ENCODE data around the gene ELOVL2. TPM values are rescaled to one million over a fixed set of nuclear protein-coding genes. Genes with fewer than 3 reads are reported as not detected.

ELOVL2 gene
- polyA plus RNA-seq, 1 donor from 2014 or later: not detected

DNA sequence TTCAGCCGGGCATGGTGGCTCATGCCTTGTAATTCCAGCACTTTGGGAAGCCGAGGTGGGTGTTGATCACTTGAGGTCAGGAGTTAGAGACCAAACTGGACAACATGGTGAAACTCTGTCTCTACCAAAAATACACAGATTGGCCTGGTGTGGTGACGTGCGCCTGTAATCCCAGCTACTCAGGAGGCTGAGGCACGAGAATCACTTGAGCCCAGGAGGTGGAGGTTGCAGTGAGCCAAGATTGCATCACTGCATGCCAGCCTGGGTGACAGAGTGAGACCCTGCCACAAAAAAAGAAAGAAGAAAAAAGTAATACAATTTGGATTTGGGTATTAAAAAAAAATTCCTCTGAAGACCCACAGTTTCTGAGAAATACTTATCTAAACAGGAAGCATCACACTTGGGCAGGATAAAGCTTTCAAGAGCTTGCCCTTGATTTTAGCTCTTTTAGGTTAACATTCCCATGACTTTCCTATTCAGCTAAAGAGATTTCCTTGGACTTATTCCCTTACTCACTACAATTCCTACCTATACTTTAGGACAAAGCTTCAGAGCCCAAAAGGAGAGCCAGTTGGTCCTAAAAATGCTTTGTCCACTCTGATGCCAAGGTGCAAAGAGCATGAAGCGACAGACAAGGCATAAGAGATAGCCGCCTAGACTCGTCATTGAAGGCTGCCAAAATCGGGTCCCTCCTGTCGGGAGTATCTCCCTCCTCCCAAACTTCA, 1.9 kb downstream of the ELOVL2 start:
- Mint-ChIP-seq H3K9me3 (no peaks in the 10 kb centered on the region), H3K4me3 (peak overlapping the region in 1 of 4 donors; percentile 55), H3K4me1 (peaks cover 0 to 12% (median 2%) of the 10 kb centered on the region in 3 donors), H3K27ac (no peak overlapping the region), H3K27me3 (peaks cover 33% of the 10 kb centered on the region), H3K36me3 (no peaks in the 10 kb centered on the region)

DNA sequence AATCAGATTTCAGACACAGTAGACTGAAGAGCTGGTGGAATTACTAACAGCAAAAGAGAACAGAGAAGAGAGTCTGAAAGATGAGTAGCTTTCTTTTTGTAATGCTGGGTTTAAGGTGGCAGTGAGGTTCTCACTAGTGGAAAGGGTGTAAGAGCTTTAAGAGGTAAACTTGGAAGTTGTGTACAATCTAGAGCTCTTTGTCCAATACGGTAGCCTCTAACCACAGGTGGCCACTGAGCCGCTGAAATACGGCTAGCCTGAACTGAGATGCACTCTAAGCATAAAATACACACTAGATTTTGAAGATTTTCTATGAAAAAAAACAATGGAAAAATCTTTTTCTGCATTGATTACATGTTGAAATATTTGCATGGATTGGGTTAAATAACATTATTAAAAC, 4.0 kb downstream of the ELOVL2 start:
- no peak overlapping the region for H3K27ac Mint-ChIP-seq
- H3K36me3 Mint-ChIP-seq: no peaks in the 10 kb centered on the region
- H3K4me1 Mint-ChIP-seq: peaks cover 0 to 12% (median 2%) of the 10 kb centered on the region in 3 donors
- H3K4me3 Mint-ChIP-seq: no peak overlapping the region
- peaks cover 35% of the 10 kb centered on the region for H3K27me3 Mint-ChIP-seq
- H3K9me3 Mint-ChIP-seq: no peaks in the 10 kb centered on the region

DNA sequence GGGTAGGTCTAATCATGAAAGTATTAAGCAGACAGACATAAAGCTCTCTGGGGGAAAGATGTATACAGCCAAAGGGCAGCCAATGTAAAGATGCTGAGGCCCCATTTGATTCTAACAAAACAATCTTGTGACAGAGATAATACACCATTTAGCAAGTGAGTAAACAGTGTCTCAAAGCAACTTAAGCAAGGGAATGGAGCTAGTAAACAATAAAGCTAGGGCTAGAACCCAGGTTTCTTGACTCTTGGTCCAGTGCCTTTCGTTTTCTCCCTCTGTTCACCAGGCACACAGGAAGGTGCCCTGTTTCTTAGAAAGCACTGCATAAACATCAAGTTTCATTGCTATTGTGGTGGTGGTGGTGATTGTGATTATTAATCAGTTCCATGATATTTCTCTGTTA, 5.1 kb downstream of the ELOVL2 start:
- Mint-ChIP-seq H3K4me3 (no peak overlapping the region), H3K36me3 (no peaks in the 10 kb centered on the region)

DNA sequence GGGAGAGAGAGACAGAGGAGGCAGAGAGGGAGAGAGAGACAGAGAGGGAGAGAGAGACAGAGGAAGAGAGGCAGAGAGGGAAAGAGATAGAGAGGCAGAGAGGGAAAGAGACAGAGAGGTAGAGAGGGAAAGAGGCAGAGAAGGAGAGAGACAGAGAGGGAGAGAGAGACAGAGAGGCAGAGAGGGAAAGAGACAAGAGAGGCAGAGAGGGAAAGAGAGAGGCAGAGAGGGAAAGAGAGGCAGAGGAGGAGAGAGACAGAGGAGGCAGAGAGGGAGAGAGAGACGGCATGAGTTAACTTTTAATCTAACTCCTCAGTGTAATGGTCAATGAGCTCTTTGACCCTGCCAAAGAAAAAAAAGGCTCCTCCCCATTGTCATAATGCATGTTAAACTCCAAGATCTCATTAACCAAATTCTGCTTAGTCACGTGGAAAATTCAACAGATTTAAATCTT, 7.1 kb downstream of the ELOVL2 start:
- Mint-ChIP-seq H3K27ac (no peak overlapping the region), H3K27me3 (peaks cover 20% of the 10 kb centered on the region), H3K36me3 (no peaks in the 10 kb centered on the region), H3K9me3 (no peaks in the 10 kb centered on the region), H3K4me1 (no peaks in the 10 kb centered on the region), H3K4me3 (no peak overlapping the region)

More for the DNA sequence above, 5.1 kb downstream of the ELOVL2 start:
- no peak overlapping the region for H3K27ac Mint-ChIP-seq
- peaks cover 34% of the 10 kb centered on the region for H3K27me3 Mint-ChIP-seq
- H3K9me3 Mint-ChIP-seq: no peaks in the 10 kb centered on the region
- peaks cover 0 to 8% (median 2%) of the 10 kb centered on the region in 3 donors for H3K4me1 Mint-ChIP-seq

DNA sequence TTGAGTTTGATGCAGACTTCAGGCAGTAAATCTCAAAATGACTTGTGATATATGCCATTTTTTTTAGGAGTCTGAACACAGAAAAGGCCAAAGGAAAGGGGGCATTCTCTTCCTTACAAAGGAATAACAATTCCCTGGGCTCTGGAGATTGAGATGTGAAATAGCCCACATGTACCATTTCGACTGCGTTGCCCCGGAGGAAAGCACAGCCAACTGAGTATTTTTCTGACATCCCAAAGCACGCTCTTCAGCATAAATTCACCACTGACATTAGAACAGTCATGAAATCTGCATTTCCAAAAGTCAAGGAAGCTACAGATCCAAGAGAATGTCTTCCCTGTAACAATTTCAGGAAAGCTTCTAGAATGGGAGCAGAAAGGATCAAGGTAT, 7.8 kb downstream of the ELOVL2 start:
- Mint-ChIP-seq H3K4me1 (no peaks in the 10 kb centered on the region), H3K9me3 (no peaks in the 10 kb centered on the region), H3K36me3 (no peaks in the 10 kb centered on the region), H3K27ac (no peak overlapping the region), H3K27me3 (peaks cover 27% of the 10 kb centered on the region), H3K4me3 (no peak overlapping the region)

DNA sequence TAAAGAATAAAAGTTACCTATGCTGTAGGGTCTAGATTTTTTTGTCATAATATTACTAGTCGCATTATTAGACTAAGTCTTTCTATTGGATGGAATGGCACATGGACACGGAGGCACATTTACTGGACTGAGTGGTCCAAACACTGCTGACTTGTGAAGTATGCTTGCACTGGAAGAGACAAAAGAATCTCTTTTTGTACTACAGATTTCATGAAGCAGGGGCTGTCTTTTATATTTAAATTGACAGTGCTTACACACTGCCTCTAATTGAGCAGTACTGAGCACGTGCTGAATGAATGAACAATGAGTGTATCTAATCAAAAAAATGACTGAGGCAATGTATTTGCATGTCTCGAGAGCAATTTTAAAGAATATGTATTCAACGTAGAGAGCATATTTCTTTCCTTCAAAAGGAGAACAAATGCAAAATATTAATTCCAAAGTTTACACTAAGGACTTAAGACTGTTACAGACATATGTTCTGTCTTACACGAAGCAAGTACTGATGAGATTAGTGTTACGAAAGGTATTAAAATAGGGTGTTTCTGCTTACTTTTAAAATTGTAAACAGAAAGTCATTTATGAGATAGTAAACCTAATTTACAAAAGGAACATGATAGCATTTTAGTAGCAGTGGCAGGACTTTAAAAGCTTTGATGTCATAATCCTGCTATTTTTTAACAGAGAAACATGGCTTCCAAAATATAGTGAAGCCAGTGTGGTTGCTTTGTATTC, 8.3 kb downstream of the ELOVL2 start:
- H3K36me3 Mint-ChIP-seq: no peaks in the 10 kb centered on the region
- H3K4me1 Mint-ChIP-seq: no peaks in the 10 kb centered on the region
- H3K9me3 Mint-ChIP-seq: no peaks in the 10 kb centered on the region
- H3K27ac Mint-ChIP-seq: no peak overlapping the region
- H3K27me3 Mint-ChIP-seq: peaks cover 23% of the 10 kb centered on the region
- no peak overlapping the region for H3K4me3 Mint-ChIP-seq

DNA sequence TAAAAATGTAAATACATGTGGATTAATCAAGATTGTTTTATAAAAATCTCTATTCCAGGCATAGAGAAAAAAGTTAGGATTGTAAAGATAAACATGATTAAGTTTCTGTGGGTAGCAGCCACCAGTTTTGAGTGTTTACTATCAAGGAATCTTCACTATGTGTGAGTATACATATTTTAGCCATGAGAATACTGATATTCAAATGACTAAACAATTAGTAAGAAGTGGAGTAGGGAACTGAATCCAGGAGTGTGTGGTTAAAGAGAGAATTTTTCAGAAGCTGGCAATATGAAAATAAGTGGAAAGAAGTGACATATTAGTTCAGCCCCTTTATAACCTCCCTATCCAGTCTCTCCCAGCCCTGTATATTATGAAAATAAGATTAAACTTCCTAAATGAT, 10.3 kb downstream of the ELOVL2 start:
- Mint-ChIP-seq H3K4me1 (no peaks in the 10 kb centered on the region), H3K36me3 (no peaks in the 10 kb centered on the region), H3K27ac (no peak overlapping the region), H3K9me3 (no peaks in the 10 kb centered on the region), H3K4me3 (no peak overlapping the region), H3K27me3 (peaks cover 23% of the 10 kb centered on the region)

DNA sequence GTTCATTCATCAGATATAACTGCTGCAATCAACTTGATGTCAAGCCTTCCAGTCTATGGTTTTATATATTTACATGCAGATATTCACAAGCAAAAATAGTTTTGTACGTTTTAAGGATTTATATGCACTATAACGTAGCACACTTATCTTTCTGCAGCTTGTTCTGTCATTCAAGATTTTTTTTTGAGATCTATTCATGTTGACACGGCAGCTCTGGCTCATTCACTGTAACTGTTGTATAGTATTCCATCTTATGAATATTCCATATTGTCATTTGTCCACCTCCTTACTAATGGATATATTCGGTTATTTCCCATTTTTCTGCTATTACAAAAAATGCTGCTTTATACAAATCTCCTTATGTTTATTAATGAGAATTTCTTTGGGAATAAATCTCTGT, 13.2 kb downstream of the ELOVL2 start:
- Mint-ChIP-seq H3K27ac (no peak overlapping the region), H3K9me3 (no peaks in the 10 kb centered on the region), H3K4me3 (no peak overlapping the region), H3K4me1 (peaks cover 5 to 7% (median 7%) of the 10 kb centered on the region in 3 donors), H3K36me3 (no peaks in the 10 kb centered on the region), H3K27me3 (peaks cover 23% of the 10 kb centered on the region)

DNA sequence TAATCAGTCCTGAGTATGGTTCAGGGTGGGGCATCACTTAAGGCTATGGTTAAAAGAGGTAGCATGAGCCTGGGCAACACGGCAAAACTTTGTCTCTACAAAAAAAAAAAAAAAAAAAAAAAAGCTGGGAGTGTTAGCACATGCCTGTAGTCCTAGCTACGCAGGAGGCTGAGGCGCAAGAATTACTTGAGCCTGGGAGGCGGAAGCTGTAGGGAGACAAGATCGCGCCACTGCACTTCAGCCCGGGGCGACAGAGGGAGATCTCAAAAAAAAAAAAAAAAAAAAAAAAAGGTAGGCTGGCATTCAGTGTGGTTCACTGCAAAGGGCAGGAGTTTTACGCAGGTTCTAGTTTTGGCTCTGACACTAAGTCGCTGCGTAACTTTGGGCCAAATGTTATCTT, 15.1 kb downstream of the ELOVL2 start:
- Mint-ChIP-seq H3K4me1 (peaks cover 8 to 9% (median 9%) of the 10 kb centered on the region in 3 donors), H3K27me3 (peaks cover 25% of the 10 kb centered on the region), H3K27ac (no peak overlapping the region), H3K36me3 (no peaks in the 10 kb centered on the region), H3K4me3 (no peak overlapping the region), H3K9me3 (no peaks in the 10 kb centered on the region)

DNA sequence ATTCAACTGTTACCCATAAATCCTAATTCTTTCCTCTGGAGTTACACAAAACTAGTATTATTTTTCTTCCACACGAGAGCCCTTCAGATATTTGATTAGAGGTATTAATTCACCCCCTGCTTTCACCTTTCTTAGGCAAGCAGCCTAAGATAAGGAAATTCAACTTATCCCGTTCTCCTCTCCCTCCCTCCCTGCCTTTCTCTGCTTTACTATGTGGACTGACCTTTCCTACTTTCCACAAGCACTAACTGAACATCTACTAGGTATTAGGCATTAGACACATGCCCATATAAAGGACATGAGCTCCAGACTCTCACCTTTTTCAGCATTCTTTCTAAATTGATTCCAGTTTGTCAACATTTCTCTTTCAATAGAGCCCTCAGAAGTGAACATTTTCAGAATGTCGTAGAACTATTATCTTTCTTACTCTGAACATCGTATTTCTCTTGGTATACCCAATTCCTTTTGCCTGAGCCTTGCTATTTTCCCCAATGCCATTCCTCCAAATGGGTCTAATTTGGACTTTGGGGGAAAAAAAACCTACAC, 16.5 kb downstream of the ELOVL2 start:
- H3K27ac Mint-ChIP-seq: peak overlapping the region in 1 of 3 donors; percentile 7
- no peaks in the 10 kb centered on the region for H3K9me3 Mint-ChIP-seq
- H3K36me3 Mint-ChIP-seq: no peaks in the 10 kb centered on the region
- H3K4me3 Mint-ChIP-seq: peak overlapping the region in 1 of 4 donors; percentile 53
- peaks cover 8 to 9% (median 9%) of the 10 kb centered on the region in 3 donors for H3K4me1 Mint-ChIP-seq
- H3K27me3 Mint-ChIP-seq: peaks cover 25% of the 10 kb centered on the region

DNA sequence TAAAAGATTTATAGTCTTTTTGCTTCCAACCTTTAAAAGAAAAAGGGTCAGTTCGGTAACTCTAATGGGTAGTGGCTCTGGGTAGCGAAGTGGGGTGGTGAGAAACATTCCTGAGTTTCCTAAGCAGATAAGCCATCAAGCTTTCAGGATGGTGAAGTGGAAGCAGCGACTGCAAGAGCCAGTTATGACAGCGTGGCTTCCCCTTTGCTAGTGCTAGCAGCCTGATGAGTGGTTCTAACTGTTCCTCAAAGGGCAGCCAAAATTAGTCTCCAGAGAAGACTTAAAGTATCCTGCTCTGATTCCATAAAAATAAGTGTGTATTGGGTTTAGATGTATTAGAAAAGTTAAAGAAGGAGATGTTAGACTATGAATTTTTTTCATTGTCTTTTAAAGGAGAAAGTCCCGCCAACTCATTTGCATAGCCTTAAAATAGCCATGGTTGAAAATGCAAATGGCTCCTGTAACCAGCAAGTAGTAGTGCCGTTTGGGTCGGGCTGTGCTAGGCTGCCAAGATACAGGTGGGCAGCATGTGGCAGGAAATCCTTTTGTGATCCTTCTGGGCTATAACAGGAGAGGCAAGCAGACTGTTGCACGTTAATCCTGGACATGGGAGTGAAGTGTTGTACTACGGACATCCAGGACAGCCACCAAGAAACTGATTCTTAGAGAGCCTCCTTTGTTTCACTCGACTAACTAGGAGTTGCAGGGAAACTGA, 18.0 kb downstream of the ELOVL2 start:
- H3K27ac Mint-ChIP-seq: peak overlapping the region in 1 of 3 donors; percentile 54
- peak overlapping the region in 3 of 4 donors; percentile 69 to 92 (median 85) for H3K4me3 Mint-ChIP-seq
- no peaks in the 10 kb centered on the region for H3K36me3 Mint-ChIP-seq
- peaks cover 23% of the 10 kb centered on the region for H3K27me3 Mint-ChIP-seq
- H3K9me3 Mint-ChIP-seq: peaks cover 0 to 2% (median 0%) of the 10 kb centered on the region in 3 donors
- H3K4me1 Mint-ChIP-seq: peaks cover 8 to 9% (median 9%) of the 10 kb centered on the region in 3 donors

DNA sequence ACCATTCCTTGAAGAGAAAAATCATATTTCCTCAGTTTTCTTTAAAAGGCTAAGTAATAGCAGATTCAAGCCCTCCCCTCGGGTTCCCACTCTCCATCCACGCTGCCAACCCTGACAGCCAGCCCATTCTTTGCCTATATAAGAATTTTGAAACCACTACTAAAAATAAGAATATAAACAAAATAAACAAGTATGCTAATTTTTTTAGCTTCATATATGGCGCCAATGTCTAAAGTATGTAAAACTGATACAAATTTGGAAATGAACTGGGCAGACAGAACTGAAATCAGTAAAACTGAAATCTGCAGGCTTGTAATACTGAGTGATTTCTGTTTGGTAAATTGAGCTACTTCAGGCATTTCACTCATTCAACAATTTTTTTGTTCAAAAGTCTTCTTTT, 19.0 kb downstream of the ELOVL2 start:
- peaks cover 8 to 9% (median 9%) of the 10 kb centered on the region in 3 donors for H3K4me1 Mint-ChIP-seq
- H3K4me3 Mint-ChIP-seq: no peak overlapping the region
- peaks cover 0 to 2% (median 0%) of the 10 kb centered on the region in 3 donors for H3K9me3 Mint-ChIP-seq
- peaks cover 23% of the 10 kb centered on the region for H3K27me3 Mint-ChIP-seq
- H3K27ac Mint-ChIP-seq: no peak overlapping the region
- no peaks in the 10 kb centered on the region for H3K36me3 Mint-ChIP-seq

DNA sequence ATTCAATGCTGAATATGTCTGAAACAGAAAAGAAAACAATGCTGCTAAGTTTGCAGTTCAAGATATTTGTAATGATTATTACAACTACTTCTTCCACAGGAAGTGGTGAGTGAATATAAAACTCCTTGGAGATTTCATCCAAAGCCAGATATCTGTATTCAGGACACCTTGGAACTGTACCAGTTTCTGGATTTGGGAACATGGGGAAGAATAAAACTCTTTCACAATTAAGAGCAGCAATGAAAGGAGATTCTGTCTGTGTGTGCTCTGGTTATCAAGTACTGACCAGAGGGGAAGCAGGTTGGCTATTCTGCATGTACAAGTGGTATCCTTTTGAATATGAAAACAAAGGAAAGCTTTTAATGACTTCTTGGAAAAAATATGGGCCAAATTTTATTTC, 21.1 kb downstream of the ELOVL2 start:
- Mint-ChIP-seq H3K4me1 (peaks cover 8 to 9% (median 9%) of the 10 kb centered on the region in 3 donors), H3K9me3 (peaks cover 0 to 2% (median 0%) of the 10 kb centered on the region in 3 donors), H3K27me3 (peaks cover 23% of the 10 kb centered on the region), H3K36me3 (no peaks in the 10 kb centered on the region), H3K27ac (no peak overlapping the region), H3K4me3 (no peak overlapping the region)

DNA sequence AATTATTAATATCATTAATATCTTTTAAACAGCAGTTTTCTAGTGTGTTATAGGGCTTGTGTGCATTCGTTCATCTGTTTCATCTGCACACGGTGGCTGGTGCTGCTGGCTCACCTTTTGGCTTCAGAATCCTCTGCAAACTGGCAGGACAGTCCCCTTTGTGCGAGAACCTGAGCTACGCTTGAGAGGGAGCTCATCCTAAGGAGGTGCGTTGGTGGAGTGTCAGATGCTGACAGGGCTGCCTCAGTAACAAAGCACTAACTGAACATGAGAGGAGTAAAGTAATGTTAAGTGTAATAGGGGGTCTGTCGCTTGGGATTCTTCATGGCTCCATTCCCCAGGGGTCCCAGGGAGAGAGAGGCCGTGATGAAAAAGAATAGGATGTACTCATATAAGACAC, 22.4 kb downstream of the ELOVL2 start:
- Mint-ChIP-seq H3K36me3 (no peaks in the 10 kb centered on the region), H3K27ac (no peak overlapping the region), H3K9me3 (peaks cover 0 to 2% (median 0%) of the 10 kb centered on the region in 3 donors)

DNA sequence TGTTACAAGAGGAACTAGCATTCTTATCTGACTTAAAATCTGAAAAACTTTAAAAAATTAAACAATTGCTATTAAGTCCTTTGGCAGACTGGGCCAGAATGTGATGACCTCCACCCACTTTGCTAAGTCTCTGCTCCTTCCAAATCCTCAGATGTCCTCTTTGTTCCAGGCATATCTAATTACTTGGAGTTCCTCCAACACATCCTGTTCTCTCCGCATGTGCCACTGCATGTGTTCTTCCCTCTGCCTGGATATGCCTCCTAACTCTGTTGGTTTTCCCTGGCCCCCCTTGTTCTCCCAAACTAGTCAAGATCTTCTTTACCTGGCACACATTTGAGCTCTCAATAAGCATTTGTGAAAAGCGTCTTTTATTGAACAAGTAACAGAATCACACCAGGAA, 23.1 kb downstream of the ELOVL2 start:
- no peak overlapping the region for H3K27ac Mint-ChIP-seq
- H3K4me3 Mint-ChIP-seq: no peak overlapping the region
- H3K36me3 Mint-ChIP-seq: peaks cover under 1% of the 10 kb centered on the region
- H3K27me3 Mint-ChIP-seq: peaks cover 23% of the 10 kb centered on the region
- peaks cover 3 to 4% (median 3%) of the 10 kb centered on the region in 3 donors for H3K4me1 Mint-ChIP-seq
- peaks cover 0 to 2% (median 0%) of the 10 kb centered on the region in 3 donors for H3K9me3 Mint-ChIP-seq

More for the DNA sequence above, 22.4 kb downstream of the ELOVL2 start:
- H3K4me1 Mint-ChIP-seq: peaks cover 8 to 9% (median 9%) of the 10 kb centered on the region in 3 donors
- peaks cover 26% of the 10 kb centered on the region for H3K27me3 Mint-ChIP-seq
- H3K4me3 Mint-ChIP-seq: no peak overlapping the region

All from IgD-negative memory B cell (primary cell).